ENCODE data around the gene SF3B4. TPM values are rescaled to one million over a fixed set of nuclear protein-coding genes. Genes with fewer than 3 reads are reported as not detected.

The SF3B4 gene
- total RNA-seq, 1 experiment from 2014 or later = 23.5 TPM

DNA sequence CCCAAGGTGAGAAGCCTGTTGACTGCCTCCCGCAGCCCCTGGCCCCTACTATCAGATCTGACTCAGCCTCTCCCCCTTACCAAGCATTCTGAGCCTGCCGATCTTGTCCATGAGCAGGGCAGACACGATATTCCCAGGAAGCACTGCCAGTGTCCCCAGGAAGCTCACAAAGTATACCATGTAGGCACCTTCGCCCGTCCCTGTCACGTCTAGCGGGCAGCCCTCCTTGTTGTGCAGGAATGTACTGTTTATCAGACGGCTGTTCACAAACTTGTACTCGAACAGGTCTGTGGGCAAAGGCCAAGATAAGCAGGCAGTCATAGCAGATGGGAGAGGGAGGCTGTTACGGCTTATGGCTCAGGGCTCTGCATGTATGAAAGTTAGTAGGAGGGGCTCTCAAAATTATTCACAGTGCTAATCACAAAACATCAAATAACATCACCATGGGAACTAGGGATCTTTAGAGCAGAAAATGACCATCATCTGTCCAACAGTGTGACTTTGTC, 21.0 kb downstream of the SF3B4 start:
- no peak overlapping the region for H2AFZ ChIP-seq (ENCODE audit: low read length)
- H3K36me3 ChIP-seq (ENCODE audit: low read depth, low read length) = no peaks in the 10 kb centered on the region
- BruUV-seq (replicated peaks) = no TSS peak
- H3K27me3 ChIP-seq (ENCODE audit: low read length) = no peaks in the 10 kb centered on the region
- intact Hi-C loops (cut with micrococcal nuclease) = no loop called here
- no peak overlapping the region for H3K4me2 ChIP-seq (ENCODE audit: low read length)
- TF ChIP-seq EZH2phosphoT487 (IDR thresholded peaks at IDR 0.05; ENCODE audit: borderline replicate concordance, low read length) (no peak), EZH2 (IDR thresholded peaks at IDR 0.05; ENCODE audit: low read length, unreplicated experiment) (no peak), CTCF (conservative IDR thresholded peaks at IDR 0.05; ENCODE audit: low read depth, low read length) (no peak)
- ChIA-PET CTCF (no interaction called here), POLR2A (ENCODE audit: unreplicated experiment) (no interaction called here)
- H3K9me3 ChIP-seq (ENCODE audit: low read length) = no peaks in the 10 kb centered on the region
- no peaks in the 10 kb centered on the region for H3F3A ChIP-seq (ENCODE audit: low read length, unreplicated experiment)
- no peak overlapping the region for H3K4me3 ChIP-seq (ENCODE audit: low read length)
- H3K4me1 ChIP-seq (ENCODE audit: insufficient read depth, low read length) = no peaks in the 10 kb centered on the region
- no peak overlapping the region for H3K27ac ChIP-seq (ENCODE audit: low read length)
- H3K9me2 ChIP-seq (replicated peaks; ENCODE audit: low read length) = no peaks in the 10 kb centered on the region
- H3K9ac ChIP-seq (ENCODE audit: low read length) = no peak overlapping the region
- ATAC-seq (no peak), DNase-seq (no peak)
- H4K20me1 ChIP-seq (ENCODE audit: low read length) = no peaks in the 10 kb centered on the region
- H3K79me2 ChIP-seq (ENCODE audit: low read length) = no peaks in the 10 kb centered on the region

- ChIA-PET CTCF (no interaction called here), POLR2A (ENCODE audit: unreplicated experiment) (interaction anchor here (0.6 kb wide), 1 partner anchor 283 kb away, joined by 7 read pairs; no protein-coding TSS in a partner anchor)
- no peak overlapping the region for H3K9ac ChIP-seq (ENCODE audit: low read length)
- H3K27me3 ChIP-seq (ENCODE audit: low read length) = no peaks in the 10 kb centered on the region
- H3K4me1 ChIP-seq (ENCODE audit: insufficient read depth, low read length) = peaks cover 7% of the 10 kb centered on the region; the same call in 1 of the 2 replicates
- H3K9me3 ChIP-seq (ENCODE audit: low read length) = no peaks in the 10 kb centered on the region
- H3K36me3 ChIP-seq (ENCODE audit: low read depth, low read length) = no peaks in the 10 kb centered on the region
- TF ChIP-seq EZH2 (IDR thresholded peaks at IDR 0.05; ENCODE audit: low read length, unreplicated experiment) = no peak
- TF ChIP-seq EZH2phosphoT487 (IDR thresholded peaks at IDR 0.05; ENCODE audit: borderline replicate concordance, low read length) = no peak
- TF ChIP-seq CTCF (conservative IDR thresholded peaks at IDR 0.05; ENCODE audit: low read depth, low read length) = no peak
- H3K4me2 ChIP-seq (ENCODE audit: low read length) = no peak overlapping the region
- no peaks in the 10 kb centered on the region for H4K20me1 ChIP-seq (ENCODE audit: low read length)
- H2AFZ ChIP-seq (ENCODE audit: low read length) = no peak overlapping the region
- no peak for DNase-seq
- intact Hi-C loops (cut with micrococcal nuclease) = no loop called here
- no TSS peak for BruUV-seq (replicated peaks)
- H3F3A ChIP-seq (ENCODE audit: low read length, unreplicated experiment) = no peaks in the 10 kb centered on the region
- no peak overlapping the region for H3K4me3 ChIP-seq (ENCODE audit: low read length)
- no peak overlapping the region for H3K27ac ChIP-seq (ENCODE audit: low read length)
- ATAC-seq = no peak
- peaks cover 5% of the 10 kb centered on the region; the same call in 1 of the 2 replicates for H3K79me2 ChIP-seq (ENCODE audit: low read length)
- no peaks in the 10 kb centered on the region for H3K9me2 ChIP-seq (replicated peaks; ENCODE audit: low read length)
Measured at GRCh38 chr1:149903836-149904491, 23.6 kb downstream of the SF3B4 start.
